LNCaP clone FGC (cell line): ENCODE results near the gene PTPRT.
A peak's percentile ranks its signal among the peaks of the same experiment; 100 is the strongest.

Source experiments
- DNase-seq: peaks from one replicate; pipeline ENCODE4 v3.0.0-alpha.2; 2011; ENCODE audit warnings: low read depth
- H3K4me3 ChIP-seq: 2 replicates; pipeline ENCODE4 v1.5.1; 2011; ENCODE audit warnings: mild to moderate bottlenecking, low read depth, low read length, control low read depth
- CTCF ChIP-seq: IDR thresholded peaks from 2 replicates; pipeline ENCODE4 v1.5.1; 2012; ENCODE audit warnings: mild to moderate bottlenecking; ENCODE audit not compliant: control insufficient read depth, insufficient read depth; ENCODE audit errors: extremely low read depth

PTPRT gene

DNA sequence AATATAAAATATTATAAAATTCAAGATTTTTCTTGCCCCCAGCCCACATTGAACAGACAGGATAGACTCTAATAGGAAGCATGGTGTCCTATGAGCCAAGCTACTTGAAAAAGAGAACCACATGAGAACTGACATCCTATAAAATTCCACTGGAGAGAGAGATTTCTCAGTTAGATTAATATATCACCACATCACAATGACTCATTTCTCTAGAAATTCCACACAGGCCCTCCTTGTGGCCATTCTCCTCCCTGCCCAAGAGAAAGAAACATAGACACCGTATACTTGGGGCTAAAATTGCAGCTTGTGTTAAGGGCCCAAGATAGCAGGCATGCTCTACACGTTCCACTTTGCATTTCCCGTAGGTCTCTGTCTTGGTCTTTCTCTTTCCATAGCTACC, 481.4 kb downstream of the PTPRT start:
- H3K4me3 ChIP-seq = no peak overlapping the region
- no peak for TF ChIP-seq CTCF
- no peak for DNase-seq

- peak; percentile 11 for DNase-seq
- no peak for TF ChIP-seq CTCF
- H3K4me3 ChIP-seq = no peak overlapping the region
Observed at GRCh38 chr20:42706759-42707158, 482.9 kb downstream of the PTPRT start.

DNA sequence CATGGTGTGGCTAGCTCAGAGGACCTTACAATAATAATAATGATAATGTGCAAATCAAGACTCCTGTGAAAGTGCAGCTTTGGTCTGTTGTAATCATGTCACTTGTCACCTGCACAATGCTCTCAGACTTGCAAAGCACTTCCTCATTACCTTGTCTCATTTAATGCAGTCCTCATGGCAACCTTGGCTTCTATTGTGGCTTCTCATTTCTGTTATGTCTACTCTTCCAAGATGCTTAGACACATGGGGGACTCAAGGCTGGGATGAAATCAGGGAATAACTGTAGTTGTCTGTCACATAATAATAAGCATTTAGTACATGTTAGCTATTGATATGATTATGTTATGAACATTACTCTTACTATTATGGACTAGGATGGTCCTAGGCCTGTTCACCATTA, 484.2 kb downstream of the PTPRT start:
- TF ChIP-seq CTCF = no peak
- no peak for DNase-seq

DNA sequence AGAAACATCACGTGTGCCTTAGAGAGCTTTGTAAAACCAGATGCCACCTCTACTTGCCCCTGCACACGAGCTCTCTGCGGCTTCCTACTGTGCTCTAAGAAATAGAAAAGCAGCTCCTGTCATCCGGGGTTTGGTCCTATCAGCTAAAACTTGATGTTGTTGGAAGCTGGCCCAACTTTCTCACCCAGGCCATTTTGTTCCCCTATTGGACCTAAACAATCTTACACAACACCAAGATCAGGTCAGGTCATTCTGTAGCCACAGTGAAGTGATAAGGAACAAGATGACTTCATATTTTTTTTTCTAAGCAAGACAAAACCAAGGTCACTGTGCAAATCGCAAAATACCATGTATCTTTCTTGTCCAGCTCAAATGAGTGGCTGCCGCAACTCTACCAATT, 486.0 kb downstream of the PTPRT start:
- TF ChIP-seq CTCF = no peak
- no peak for DNase-seq
- no peak overlapping the region for H3K4me3 ChIP-seq

More for the DNA sequence above, 484.2 kb downstream of the PTPRT start:
- no peak overlapping the region for H3K4me3 ChIP-seq

DNA sequence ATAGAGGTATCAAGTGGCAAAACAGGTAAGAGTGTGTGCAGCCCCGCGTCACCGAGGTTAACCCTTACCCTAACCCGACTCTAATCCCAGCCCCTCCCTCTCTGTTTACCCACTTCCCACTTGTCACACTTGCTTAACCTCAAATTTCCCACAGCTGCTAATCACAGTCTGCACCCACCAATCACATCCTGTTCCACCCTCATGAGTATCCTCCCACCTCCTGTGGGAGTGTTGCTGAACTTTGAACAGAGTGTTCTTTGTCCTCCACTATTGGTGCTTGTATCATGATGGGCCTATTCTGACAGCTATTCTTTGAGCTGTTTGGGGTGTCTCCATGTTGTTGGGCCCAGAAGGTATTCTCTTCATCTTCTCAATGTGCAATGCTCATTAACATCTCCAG, 487.8 kb downstream of the PTPRT start:
- TF ChIP-seq CTCF = no peak
- DNase-seq = no peak
- no peak overlapping the region for H3K4me3 ChIP-seq

DNA sequence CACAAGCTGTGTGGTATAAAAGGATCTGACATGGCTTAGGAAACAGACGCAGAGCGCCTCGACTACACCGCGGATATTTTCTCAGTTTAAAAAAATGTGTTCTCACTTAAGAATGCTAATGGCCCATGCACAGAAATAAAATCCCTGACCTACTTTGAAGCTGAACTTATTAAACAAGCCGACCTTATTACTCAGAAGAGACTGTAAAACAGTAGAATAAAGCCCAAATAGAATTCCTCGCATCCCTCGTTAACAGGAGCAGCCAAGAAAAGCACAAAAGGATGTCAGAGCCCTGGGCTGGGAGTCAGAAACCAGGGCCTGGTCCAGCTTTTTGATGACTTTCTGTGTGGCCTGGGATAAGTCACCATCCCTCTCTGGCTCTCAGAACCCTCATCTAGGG, 489.3 kb downstream of the PTPRT start:
- no peak for TF ChIP-seq CTCF
- no peak overlapping the region for H3K4me3 ChIP-seq
- no peak for DNase-seq

- DNase-seq = no peak
- no peak overlapping the region for H3K4me3 ChIP-seq
- TF ChIP-seq CTCF = no peak
Observed at GRCh38 chr20:42697962-42698361, 491.7 kb downstream of the PTPRT start.
